Smooth muscle cell (in vitro differentiated cells): Measurements from ENCODE around the gene RNF187. TPM values are rescaled to one million over a fixed set of nuclear protein-coding genes. Genes with fewer than 3 reads are reported as not detected.

Experiments
- DNase-seq: peaks from one replicate; lab custom pipeline; 2025; ENCODE audit not compliant: unreplicated experiment; lab: John Stamatoyannopoulos, UW
- H2AFZ ChIP-seq: fragments of 200-600 bp; sonication (generic); 2 replicates; pipeline ENCODE4 v1.6.0; 2016; ENCODE audit warnings: antibody characterized with exemption, low read depth, mild to moderate bottlenecking
- H3F3A ChIP-seq: fragments of 200-600 bp; sonication (generic); 2 replicates; pipeline ENCODE4 v1.6.0; 2017; ENCODE audit warnings: antibody characterized with exemption, low read depth
- H3K27ac ChIP-seq: fragments of 200-600 bp; sonication (generic); 2 replicates; pipeline ENCODE4 v1.5.1; 2016; ENCODE audit warnings: low read depth, mild to moderate bottlenecking
- H3K27me3 ChIP-seq: fragments of 200-600 bp; sonication (generic); 2 replicates; pipeline ENCODE4 v1.6.1; 2016; ENCODE audit warnings: low read depth, mild to moderate bottlenecking
- H3K36me3 ChIP-seq: fragments of 200-600 bp; sonication (generic); 2 replicates; pipeline ENCODE4 v1.5.1; 2016; ENCODE audit warnings: low read depth
- H3K4me1 ChIP-seq: fragments of 200-600 bp; sonication (generic); 2 replicates; pipeline ENCODE4 v1.5.1; 2016; ENCODE audit warnings: low read depth
- H3K4me2 ChIP-seq: fragments of 200-600 bp; sonication (generic); 2 replicates; pipeline ENCODE4 v1.6.0; 2016; ENCODE audit warnings: mild to moderate bottlenecking
- H3K4me3 ChIP-seq: fragments of 200-600 bp; sonication (generic); 2 replicates; pipeline ENCODE4 v1.5.1; 2016; ENCODE audit warnings: mild to moderate bottlenecking
- H3K79me2 ChIP-seq: fragments of 200-600 bp; sonication (generic); 2 replicates; pipeline ENCODE4 v1.6.0; 2016; ENCODE audit warnings: low read depth, mild to moderate bottlenecking
- H3K9ac ChIP-seq: fragments of 200-600 bp; sonication (generic); 2 replicates; pipeline ENCODE4 v1.6.0; 2016; ENCODE audit warnings: low read depth
- H3K9me3 ChIP-seq: fragments of 200-600 bp; sonication (generic); replicated peaks from 2 replicates; pipeline ENCODE4 v1.5.1; 2016; ENCODE audit warnings: low read depth
- H4K20me1 ChIP-seq: fragments of 200-600 bp; sonication (generic); 2 replicates; pipeline ENCODE4 v1.6.0; 2016; ENCODE audit warnings: low read depth
- CTCF ChIP-seq: fragments of 200-600 bp; sonication (generic); IDR thresholded peaks from 2 replicates; pipeline ENCODE4 v1.5.1; 2017; ENCODE audit warnings: borderline replicate concordance, mild to moderate bottlenecking, antibody characterized with exemption; ENCODE audit not compliant: insufficient read depth, poor library complexity, severe bottlenecking
- WGBS: methylation state at CpG from one replicate; pipeline ENCODE4 v1.1.7; 2016; ENCODE audit warnings: low lambda C conversion rate; 5-methylcytosine and 5-hydroxymethylcytosine counted together
- polyA plus RNA-seq: library from polyadenylated mRNA; unstranded; fragments of >200 nt; fragmentation: Nextera tagmentation; extraction: Ambion mirVana; gene quantifications from 2 replicates; pipeline ENCODE4 v1.2.1, GENCODE V29; 2016
- total RNA-seq: library from RNA; depleted of rRNA; stranded (reverse); fragments of >200 nt; gene quantifications from 2 replicates; pipeline ENCODE4 v1.2.3, GENCODE V29; 2014

The RNF187 gene
- total and polyA plus RNA-seq, 2 experiments from 2014 or later: 35.9 to 150 TPM

- no peak for TF ChIP-seq CTCF
- H3K9ac ChIP-seq: no peak overlapping the region
- H3K27ac ChIP-seq: no peak overlapping the region
- peak overlapping the region; percentile 95 for H3K4me2 ChIP-seq
- 7% methylated on average over 50 of the region's 51 CpGs for WGBS
- H3F3A ChIP-seq: no peaks in the 10 kb centered on the region
- H3K79me2 ChIP-seq: no peaks in the 10 kb centered on the region
- no peaks in the 10 kb centered on the region for H3K36me3 ChIP-seq
- H3K4me3 ChIP-seq: peak overlapping the region; percentile 46
- H3K27me3 ChIP-seq: peaks cover 46% of the 10 kb centered on the region
- H3K9me3 ChIP-seq: no peaks in the 10 kb centered on the region
- peak overlapping the region; percentile 83 for H2AFZ ChIP-seq
- H3K4me1 ChIP-seq: no peaks in the 10 kb centered on the region
- no peak for DNase-seq
- H4K20me1 ChIP-seq: no peaks in the 10 kb centered on the region
These were observed 41.1 kb upstream of the RNF187 start for GRCh38 chr1:228445843-228446650.

- TF ChIP-seq CTCF: no peak
- no peak overlapping the region for H3K4me2 ChIP-seq
These were observed 40.3 kb upstream of the RNF187 start for GRCh38 chr1:228446852-228447251.

GRCh38 chr1:228448372-228448771 is 38.8 kb upstream of the RNF187 start:
- no peak for DNase-seq
- Histone ChIP-seq H3K27me3 (peaks cover 40% of the 10 kb centered on the region), H3K4me3 (no peak overlapping the region), H2AFZ (no peak overlapping the region), H3K4me2 (no peak overlapping the region), H3K9me3 (no peaks in the 10 kb centered on the region), H3K79me2 (no peaks in the 10 kb centered on the region), H4K20me1 (no peaks in the 10 kb centered on the region), H3K4me1 (no peaks in the 10 kb centered on the region), H3K9ac (no peak overlapping the region), H3F3A (no peaks in the 10 kb centered on the region), H3K27ac (no peak overlapping the region), H3K36me3 (no peaks in the 10 kb centered on the region)
- 71% methylated on average over 6 of the region's 6 CpGs for whole genome bisulfite sequencing
- no peak for TF ChIP-seq CTCF

More at GRCh38 chr1:228446852-228447251, 40.3 kb upstream of the RNF187 start:
- no peak overlapping the region for H3K27ac ChIP-seq
- no peaks in the 10 kb centered on the region for H3F3A ChIP-seq
- H3K36me3 ChIP-seq: no peaks in the 10 kb centered on the region
- DNase-seq: no peak
- H3K4me1 ChIP-seq: no peaks in the 10 kb centered on the region
- H3K4me3 ChIP-seq: no peak overlapping the region
- H2AFZ ChIP-seq: no peak overlapping the region
- 42% methylated on average over 15 of the region's 15 CpGs for WGBS
- peaks cover 40% of the 10 kb centered on the region for H3K27me3 ChIP-seq
- no peak overlapping the region for H3K9ac ChIP-seq
- H4K20me1 ChIP-seq: no peaks in the 10 kb centered on the region
- no peaks in the 10 kb centered on the region for H3K9me3 ChIP-seq
- H3K79me2 ChIP-seq: no peaks in the 10 kb centered on the region

GRCh38 chr1:228450200-228450599 is 37.0 kb upstream of the RNF187 start:
- Histone ChIP-seq H3K36me3 (no peaks in the 10 kb centered on the region), H3F3A (no peaks in the 10 kb centered on the region), H3K27me3 (peaks cover 31% of the 10 kb centered on the region), H3K9me3 (no peaks in the 10 kb centered on the region), H3K9ac (no peak overlapping the region), H3K4me1 (no peaks in the 10 kb centered on the region), H2AFZ (no peak overlapping the region), H4K20me1 (no peaks in the 10 kb centered on the region), H3K79me2 (no peaks in the 10 kb centered on the region), H3K27ac (no peak overlapping the region), H3K4me3 (no peak overlapping the region), H3K4me2 (no peak overlapping the region)
- 88% methylated on average over 11 of the region's 11 CpGs for WGBS
- DNase-seq: no peak
- TF ChIP-seq CTCF: no peak
